Ammon's horn (tissue), 1 donor: ENCODE measurements around the gene ZDHHC5.
"Not testable (repeated sequence)": the region's sequence is repeated elsewhere in the genome, so short reads cannot be mapped to it uniquely, and the experiment has no call there.

ENCODE experiments used
- DNase-seq: peaks from one replicate; pipeline ENCODE4 v3.0.0-alpha.2; 2016; ENCODE audit warnings: low spot score

The ZDHHC5 gene

DNA sequence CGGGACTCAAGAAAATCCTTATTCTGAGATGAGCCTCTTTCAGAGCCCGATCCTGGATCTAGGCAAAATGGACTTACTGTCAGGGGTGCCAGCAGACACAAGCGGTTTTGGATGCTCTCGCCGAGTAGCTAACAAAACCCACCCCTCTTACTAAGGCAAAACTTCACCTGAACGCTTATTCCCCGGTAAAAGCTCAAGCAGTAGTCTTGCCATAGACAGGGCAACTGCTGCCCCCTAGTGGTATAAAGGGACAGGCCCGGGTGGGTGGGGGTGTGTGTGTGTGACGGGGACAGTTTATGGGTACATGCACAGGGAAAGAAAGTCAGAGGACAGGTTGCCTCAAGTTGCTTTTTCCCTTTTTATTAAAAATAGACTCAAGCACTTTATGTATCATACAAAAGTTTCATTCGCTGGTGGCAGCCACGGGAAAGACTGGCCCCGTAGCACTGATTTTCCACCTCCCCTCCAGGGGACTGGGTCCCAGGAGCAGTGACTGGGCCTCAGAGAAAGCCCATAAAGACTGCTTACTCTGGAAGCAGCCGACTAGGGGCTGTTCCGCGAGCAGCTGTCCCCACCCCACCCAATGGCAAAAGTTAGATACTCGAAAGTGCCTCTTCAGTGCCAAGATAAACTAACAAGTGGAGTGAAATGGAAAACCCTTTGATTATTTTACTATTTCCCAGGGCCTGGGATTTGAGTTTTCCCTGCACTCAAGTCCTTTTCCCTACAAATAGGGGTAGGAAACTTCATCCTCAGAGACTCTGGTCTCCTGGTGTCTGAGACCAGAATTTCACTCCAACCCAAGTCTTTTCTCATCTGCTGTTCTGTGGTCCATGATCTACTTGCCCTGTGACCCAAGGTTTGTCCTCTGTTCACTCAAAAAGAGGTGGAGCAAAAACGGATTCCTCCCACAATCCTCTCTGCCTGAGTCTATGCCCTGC lies 22.9 kb upstream of the ZDHHC5 start:
- DNase-seq, result peak; percentile 82

DNA sequence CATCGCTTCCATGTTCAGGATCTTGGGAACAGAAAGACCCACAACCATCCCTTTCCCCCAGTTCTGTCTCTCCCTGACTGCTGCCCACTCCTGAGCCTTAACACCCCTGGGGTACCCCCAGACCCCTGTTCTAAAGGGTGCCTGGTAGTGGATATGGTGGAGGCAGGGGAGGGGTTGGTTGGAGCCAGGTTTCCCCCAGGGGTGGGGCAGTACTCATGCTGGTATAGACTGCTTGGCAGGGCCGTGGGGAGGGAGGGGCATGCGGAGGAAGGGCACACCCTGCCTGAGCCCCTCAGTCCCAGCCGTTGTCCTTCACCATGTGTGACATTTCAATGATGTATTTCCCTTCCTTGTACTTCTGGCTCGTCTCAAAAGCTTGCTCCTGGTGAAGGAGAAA lies 22.2 kb upstream of the ZDHHC5 start:
- no peak for DNase-seq

DNA sequence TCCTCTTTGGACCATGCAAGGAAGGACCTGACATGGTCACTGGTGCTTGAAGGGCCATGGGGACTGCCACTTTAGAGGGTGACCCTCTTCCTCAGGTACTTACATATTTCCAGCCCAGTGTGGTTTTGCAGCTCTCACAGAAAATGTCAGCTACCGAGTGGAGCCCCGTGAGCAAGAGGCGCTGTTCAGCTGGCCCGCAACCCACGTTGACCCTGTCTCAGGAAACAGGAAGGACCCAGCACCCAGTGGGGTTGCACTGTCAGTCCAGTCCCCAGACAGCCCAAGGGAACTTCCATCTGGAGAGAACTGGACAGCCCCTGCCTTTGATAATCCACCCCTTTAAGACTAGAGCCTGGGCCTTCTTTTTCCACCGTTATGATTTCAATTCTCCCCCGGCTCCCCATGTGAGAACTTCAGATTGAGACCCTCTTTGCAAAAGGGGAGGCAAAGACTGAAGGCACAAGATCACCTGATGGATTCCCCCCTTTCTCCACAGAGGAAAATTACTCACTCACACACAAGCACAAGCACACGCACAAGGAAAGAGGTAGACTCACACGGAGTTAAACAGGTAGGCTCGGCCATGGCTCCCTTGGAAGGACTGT lies 21.6 kb upstream of the ZDHHC5 start:
- DNase-seq, result no peak

DNA sequence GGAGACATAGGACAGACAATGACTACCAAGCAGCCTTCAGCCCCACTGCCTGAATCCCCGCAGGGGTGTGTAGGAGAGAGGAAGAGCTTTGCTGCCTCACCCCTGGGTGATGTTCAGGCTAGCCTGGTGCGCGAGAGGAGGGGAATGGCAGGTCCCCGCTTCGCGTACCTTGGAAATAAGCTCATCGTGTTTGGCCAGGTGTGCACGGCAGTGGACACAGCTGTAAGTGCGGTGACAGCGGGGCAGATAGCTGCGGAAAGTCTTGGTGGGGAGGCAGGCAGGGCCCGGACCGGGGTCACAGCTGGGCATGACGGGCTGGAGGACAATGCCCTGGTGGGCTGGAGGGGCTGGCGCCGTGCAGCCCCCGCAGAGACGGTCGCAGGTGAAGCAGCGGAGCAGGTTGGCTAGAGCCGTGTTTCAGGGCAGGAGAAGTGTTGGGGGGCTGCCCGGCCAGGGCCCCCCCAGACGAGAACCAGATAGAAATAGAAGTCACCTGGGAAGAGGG lies 21.1 kb upstream of the ZDHHC5 start:
- no peak for DNase-seq

DNA sequence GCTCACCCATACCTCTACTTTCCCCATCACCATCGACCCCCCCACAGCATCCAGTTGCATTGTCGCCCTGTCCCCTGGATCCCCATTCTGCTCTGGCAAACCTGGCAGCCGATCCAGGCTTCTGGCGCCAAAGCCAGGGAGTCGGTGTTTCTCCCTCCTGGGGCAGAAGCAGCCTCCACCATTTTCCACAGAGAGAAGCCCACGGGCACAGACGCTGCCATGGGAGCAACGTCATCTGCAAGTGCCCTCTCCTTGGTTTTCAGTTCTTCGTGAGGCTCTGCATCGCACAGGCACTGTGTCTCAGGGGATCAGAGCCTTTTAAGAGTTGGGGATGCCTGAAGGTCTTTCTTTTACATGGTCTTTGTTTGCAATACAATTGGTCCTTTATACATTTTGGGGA lies 20.5 kb upstream of the ZDHHC5 start:
- DNase-seq, result no peak

DNA sequence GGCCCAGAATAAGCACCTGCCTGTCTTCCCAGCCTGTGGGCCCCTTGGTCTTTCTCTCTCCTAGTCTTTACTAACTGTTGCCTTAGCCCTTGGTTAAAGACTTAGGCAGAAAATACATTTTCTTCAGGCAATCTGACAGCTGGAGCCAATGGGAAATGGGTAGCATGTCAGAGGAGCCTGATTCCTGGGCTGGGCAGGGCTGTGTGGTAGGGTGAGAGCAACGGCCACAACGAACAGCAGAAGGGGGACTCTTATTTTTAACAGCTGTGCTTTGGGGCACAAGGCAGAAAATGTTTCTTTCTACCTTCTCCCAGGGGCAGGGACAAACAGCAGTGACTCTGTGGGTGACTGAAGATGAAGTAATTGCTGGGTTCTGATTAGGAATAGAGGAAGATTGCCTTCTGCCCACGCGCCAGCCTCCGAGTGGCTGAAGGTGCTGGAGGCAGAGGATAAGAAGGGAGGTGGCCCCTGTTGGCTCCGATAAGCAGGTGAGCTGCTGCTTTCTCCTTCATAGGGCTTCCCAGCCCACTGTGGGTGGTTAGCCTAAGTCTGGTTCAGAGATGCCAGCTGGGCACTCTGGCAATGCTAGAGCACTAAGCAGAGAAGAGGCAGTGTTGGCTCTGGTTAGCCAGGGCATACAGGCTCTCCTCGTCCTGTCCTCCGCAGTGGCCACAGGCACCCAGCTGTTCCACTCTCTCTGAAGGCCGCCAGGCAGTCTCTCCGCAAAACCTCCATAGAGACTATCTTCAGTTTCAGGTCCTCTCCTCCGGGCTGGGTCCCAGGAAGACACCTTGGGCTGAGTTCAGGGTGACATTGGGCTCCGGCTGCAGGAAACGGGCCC lies 19.7 kb upstream of the ZDHHC5 start:
- peak; percentile 38 for DNase-seq

- DNase-seq, result peak; percentile 57
Observed at GRCh38 chr11:57648801-57649735, 18.8 kb upstream of the ZDHHC5 start.

DNA sequence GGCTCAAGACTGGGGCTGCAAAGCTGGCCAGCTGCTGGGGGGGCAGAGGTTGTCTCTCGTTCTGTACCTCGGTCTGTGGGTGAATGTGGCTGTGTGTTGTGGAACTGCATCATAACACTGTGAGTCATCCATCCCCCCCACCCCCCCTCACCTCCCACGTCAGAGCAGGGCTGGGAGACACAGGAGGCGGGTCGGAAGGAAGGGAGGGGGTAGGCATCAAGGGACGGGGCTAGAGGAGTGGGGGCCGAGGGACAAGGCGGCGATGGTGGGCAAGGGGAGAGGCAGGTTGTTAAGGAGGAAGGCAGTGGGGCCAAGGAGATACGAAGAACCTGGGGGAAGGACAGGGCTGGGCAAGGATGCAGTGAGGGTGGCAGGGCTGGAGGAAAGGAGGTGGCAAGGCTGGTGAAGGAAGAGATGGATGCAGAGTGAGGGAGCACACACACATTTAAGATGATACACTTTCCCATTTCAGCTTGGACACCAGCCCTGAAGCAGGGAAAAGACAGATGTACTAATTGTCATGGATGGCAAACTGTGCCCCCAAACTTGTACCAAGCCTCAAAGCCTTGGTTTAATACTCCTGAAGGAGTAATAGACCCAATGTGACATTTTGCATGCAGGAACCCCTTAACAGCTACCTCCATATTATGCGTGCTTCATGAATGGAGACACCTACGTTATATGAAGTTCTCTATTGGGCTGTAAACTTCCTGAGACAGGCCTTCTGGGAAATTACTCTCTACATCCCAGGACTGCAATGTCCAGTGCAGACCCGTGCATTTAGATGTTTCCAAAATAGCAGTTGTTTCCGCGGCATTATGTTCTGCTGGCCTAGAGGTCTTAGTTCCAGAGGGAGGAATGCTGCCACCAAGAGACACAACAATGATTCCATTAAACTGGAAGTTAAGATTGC lies 17.8 kb upstream of the ZDHHC5 start, which contains the start of gene YPEL4:
Gene YPEL4 (minus strand): TSS at position 87 of the 913 bp plus-strand sequence. CDS start 2,805 bp downstream, outside the sequence.
- DNase-seq, result peak; percentile 91

GRCh38 chr11:57650739-57651090 lies 17.2 kb upstream of the ZDHHC5 start:
- no peak for DNase-seq

GRCh38 chr11:57651408-57651807 lies 16.5 kb upstream of the ZDHHC5 start:
- DNase-seq, result no peak

GRCh38 chr11:57652230-57652629 lies 15.7 kb upstream of the ZDHHC5 start:
- DNase-seq, result not testable (repeated sequence)

DNA sequence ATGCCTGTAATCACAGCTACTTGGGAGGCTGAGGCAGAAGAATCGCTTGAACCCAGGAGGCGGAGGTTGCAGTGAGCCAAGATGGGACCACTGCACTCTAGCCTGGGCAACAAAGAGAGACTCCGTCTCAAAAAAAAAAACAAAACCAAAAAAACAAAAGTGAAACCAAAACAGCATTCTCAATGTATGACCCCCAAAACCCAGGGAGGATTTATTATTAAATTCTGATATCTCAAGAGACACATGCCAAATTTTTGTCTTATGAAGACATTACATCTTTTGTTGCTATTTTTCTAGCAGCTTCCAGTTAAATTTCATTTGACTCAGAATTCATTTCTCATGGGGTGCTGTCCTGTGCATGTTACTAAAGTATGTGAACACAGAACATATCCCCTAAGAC lies 15.3 kb upstream of the ZDHHC5 start:
- no peak for DNase-seq

DNA sequence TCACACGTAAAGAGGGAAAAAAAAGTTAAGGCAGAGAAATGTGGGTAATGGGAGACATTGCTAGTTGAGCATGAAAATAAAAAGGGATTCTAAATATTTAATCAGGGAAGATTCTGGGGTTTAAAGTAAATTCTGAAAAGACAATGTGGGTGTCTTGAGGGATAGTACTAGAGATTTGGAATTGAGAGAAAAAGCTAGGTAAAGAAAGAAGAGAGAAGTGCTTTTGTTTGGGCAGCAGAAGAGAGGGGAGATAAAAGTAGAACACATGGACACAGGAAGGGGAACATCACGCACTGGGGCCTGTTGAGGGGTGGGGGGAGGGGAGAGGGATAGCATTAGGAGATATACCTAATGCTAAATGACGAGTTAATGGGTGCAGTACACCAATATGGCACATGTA lies 14.8 kb upstream of the ZDHHC5 start:
- DNase-seq, result no peak

DNA sequence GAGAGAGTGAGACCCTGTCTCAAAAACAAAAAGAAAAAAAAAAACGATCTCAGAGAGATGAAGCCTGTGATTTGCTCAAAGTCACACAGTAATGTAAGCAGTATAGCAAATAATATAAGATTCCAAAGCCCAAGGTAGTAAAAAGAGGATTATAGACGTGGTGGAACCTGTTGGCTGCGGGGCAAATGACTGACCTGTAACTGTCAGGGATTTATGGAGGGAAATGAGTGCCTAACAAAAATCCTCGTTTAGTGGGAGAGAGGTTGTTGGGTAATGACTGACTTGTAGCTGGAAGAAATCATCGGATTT lies 11.1 kb upstream of the ZDHHC5 start:
- no peak for DNase-seq

DNA sequence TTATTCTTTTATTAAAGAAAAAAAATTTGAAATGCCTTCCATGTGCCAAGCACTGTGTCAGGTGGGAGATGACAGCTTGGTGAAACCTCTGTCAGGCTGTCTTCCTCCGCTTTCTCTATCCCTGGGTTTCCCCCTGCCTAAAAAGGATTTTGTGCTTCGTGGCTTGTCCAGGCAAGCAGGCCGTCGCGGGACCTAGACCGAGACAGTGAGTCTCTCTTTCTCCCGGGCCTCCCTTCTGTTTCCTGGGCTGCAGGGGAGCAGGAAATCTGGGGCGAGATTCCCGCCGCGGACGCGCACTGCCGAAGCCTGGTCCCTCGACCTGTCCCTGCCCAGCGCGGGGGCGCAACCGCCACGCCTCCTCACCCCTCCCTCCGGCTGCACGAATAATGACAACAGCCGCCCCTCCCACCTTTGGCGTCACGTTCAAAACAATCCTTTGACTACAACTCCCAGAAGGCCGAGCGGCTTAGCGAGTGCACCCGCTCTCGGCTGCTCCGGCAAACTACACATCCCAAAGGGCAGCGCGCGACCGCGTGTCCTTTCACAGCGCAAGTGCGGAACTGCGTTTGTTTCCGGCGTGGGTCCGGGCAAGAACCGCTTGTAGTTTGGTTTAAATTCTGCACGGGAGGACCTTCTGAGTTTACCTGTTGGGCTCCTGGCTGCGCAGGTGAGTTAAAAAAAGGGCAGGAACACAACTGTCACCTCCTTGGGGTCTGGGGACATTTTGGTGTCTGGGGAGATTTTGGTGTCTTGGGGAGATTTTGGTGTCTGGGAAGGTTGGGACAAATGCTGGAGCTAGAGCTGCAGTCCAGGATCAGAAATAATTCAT lies 10.5 kb upstream of the ZDHHC5 start, which contains the start of gene CLP1:
Gene CLP1 (plus strand): TSS at position 569 of the 829 bp plus-strand sequence. CDS start 1,715 bp downstream, outside the sequence.
- peak; percentile 100 for DNase-seq

DNA sequence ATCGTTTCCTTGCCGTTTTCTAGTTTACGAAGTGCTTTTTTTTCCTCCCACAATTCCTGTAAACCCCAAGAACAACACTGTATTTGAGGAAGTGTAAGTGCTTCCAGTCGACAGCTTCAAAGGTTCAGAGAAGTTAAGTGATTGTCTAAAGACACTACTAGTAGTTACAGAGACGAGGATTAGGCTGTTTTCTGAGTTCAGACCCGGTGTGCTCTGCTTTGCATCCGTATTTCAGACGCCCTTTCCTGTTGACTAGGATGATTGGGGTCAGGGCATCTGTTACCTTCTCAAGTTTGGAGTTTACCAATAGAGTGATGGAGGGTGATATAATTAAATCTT lies 9.9 kb upstream of the ZDHHC5 start:
- no peak for DNase-seq

DNA sequence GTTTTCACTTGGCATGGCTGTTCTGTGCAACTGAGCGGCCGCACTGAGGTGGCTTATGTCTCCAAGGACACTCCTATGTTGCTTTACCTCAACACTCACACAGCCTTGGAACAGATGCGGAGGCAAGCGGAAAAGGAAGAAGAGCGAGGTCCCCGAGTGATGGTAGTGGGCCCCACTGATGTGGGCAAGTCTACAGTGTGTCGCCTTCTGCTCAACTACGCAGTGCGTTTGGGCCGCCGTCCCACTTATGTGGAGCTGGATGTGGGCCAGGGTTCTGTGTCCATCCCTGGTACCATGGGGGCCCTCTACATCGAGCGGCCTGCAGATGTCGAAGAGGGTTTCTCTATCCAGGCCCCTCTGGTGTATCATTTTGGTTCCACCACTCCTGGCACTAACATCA lies 8.2 kb upstream of the ZDHHC5 start:
- no peak for DNase-seq

- DNase-seq, result no peak
Observed at GRCh38 chr11:57662893-57663292, 5.0 kb upstream of the ZDHHC5 start.

DNA sequence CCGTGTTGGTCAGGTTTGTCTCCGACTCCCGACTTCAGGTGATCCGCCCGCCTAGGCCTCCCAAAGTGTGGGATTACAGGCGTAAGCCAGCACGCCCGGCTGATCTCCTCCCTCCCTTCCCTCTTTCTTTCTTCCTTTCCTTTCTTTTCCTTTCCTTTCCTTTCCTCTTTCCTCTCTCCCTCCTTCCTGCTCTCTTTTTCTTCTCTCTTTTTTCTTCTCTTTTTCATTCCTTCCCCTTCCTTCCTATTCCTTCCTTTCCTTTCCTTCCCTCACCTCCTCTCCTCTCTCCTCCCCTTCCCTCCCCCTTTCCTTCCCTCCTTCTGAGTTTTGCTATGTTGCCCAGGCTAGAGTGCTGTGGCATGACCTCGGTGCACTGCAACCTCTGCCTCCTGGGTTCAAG lies 3.9 kb upstream of the ZDHHC5 start:
- no peak for DNase-seq
